A549 (cell line): ENCODE measurements around the gene PDE7B. TPM values are rescaled to one million over a fixed set of nuclear protein-coding genes. Genes with fewer than 3 reads are reported as not detected.
A peak's percentile ranks its signal among the peaks of the same experiment; 100 is the strongest.

Source experiments
- ATAC-seq, 2 experiments: fragments of 200-7000 bp in 1 of 2; fragments of >200 bp in 1 of 2; cut with Nextera tagmentation in 1 of 2; cut with Tn5 transposase in 1 of 2; 3 replicates each; pipeline versions ENCODE4 v1.8.0 to v1.9.1; 2018 to 2020; ENCODE audit warnings: mild to moderate bottlenecking in 1 of 2, moderate library complexity in 1 of 2
- CTCF ChIA-PET: fragments of 300-600 bp; sonication (Branson Sonifier 250); formaldehyde crosslinking; extraction: SDS; loops from one replicate; lab custom pipeline; 2021; ENCODE audit warnings: antibody characterized with exemption, inconsistent platforms; lab: Yijun Ruan, JAX
- POLR2A ChIA-PET: fragments of 350-600 bp; formaldehyde crosslinking; extraction: SDS; loops from one replicate; lab custom pipeline; 2021; ENCODE audit warnings: antibody characterized with exemption, inconsistent platforms; lab: Yijun Ruan, JAX
- DNase-seq, 2 experiments: peaks; one replicate each; pipeline versions ENCODE4 v3.0.0 to v3.0.0-alpha.2; 2011 to 2016; ENCODE audit warnings: low read depth in 1 of 2, low spot score in 1 of 2
- FAIRE-seq: peaks from 2 replicates; lab custom pipeline; 2011; peaks lifted over from hg19 to GRCh38; lab: Jason Lieb, UNC
- H3K27ac ChIP-seq, 2 experiments: fragments of >200 bp; sonication (Bioruptor Twin); formaldehyde crosslinking; 3 replicates each; pipeline ENCODE4 v1.5.1; 2016 to 2017
- H3K4me1 ChIP-seq: fragments of >200 bp; sonication (Bioruptor Twin); formaldehyde crosslinking; 3 replicates; pipeline ENCODE4 v1.6.1; 2016
- H3K4me2 ChIP-seq: fragments of >200 bp; sonication (Bioruptor Twin); formaldehyde crosslinking; 3 replicates; pipeline ENCODE4 v1.6.1; 2016
- H3K4me3 ChIP-seq: fragments of >200 bp; sonication (Bioruptor Twin); formaldehyde crosslinking; 3 replicates; pipeline ENCODE4 v1.5.1; 2016
- H3K9me3 ChIP-seq: fragments of >200 bp; sonication (Bioruptor Twin); formaldehyde crosslinking; 3 replicates; pipeline ENCODE4 v1.6.1; 2016
- ESRRA ChIP-seq: fragments of 150-350 bp; IDR thresholded peaks from 2 replicates; pipeline ENCODE4 v1.6.1; 2014; ENCODE audit warnings: mild to moderate bottlenecking, low read length, borderline replicate concordance
- HEYL ChIP-seq: fragments of 250-450 bp; sonication (Bioruptor Pico); IDR thresholded peaks from 2 replicates; pipeline ENCODE4 v1.8.0; 2021; ENCODE audit warnings: mild to moderate bottlenecking, moderate library complexity
- JUNB ChIP-seq: fragments of >200 bp; sonication (Bioruptor Twin); formaldehyde crosslinking; IDR thresholded peaks from 2 replicates; pipeline ENCODE4 v1.6.1; 2016
- KDM1A ChIP-seq: fragments of 200-600 bp; sonication (generic); IDR thresholded peaks from 2 replicates; pipeline ENCODE4 v1.6.1; 2016; ENCODE audit warnings: low read depth, mild to moderate bottlenecking
- MAFK ChIP-seq: fragments of 450-650 bp; IDR thresholded peaks from 2 replicates; pipeline ENCODE4 v1.6.1; 2014; ENCODE audit not compliant: partially characterized antibody
- MAX ChIP-seq: IDR thresholded peaks from 2 replicates; pipeline ENCODE4 v1.6.1; 2012
- NR3C1 ChIP-seq: fragments of >200 bp; sonication (Bioruptor Twin); formaldehyde crosslinking; IDR thresholded peaks from 3 replicates; pipeline ENCODE4 v1.6.1; 2017
- PBX3 ChIP-seq: IDR thresholded peaks from 2 replicates; pipeline ENCODE4 v1.6.1; 2012
- REST ChIP-seq: fragments of 200-600 bp; sonication (generic); IDR thresholded peaks from 2 replicates; pipeline ENCODE4 v1.6.1; 2016; ENCODE audit warnings: antibody characterized with exemption, mild to moderate bottlenecking, moderate library complexity
- RNF2 ChIP-seq: fragments of 200-600 bp; sonication (generic); IDR thresholded peaks from 2 replicates; pipeline ENCODE4 v1.6.1; 2016; ENCODE audit warnings: low read depth, mild to moderate bottlenecking, antibody characterized with exemption, moderate library complexity, borderline replicate concordance
- SREBF2 ChIP-seq: fragments of 450-650 bp; IDR thresholded peaks from 2 replicates; pipeline ENCODE4 v1.6.1; 2014; ENCODE audit warnings: mild to moderate bottlenecking, moderate library complexity
- ZNF302 ChIP-seq: fragments of 250-450 bp; sonication (Bioruptor Pico); IDR thresholded peaks from 2 replicates; pipeline ENCODE4 v1.9.0; 2021; ENCODE audit warnings: inconsistent platforms, mild to moderate bottlenecking, moderate library complexity
- WGBS: methylation state at CpG from one replicate; pipeline ENCODE4 v1.1.6; 2017; ENCODE audit errors: missing lambda C conversion rate; 5-methylcytosine and 5-hydroxymethylcytosine counted together
- polyA plus RNA-seq, 4 experiments: library from polyadenylated mRNA; depleted of rRNA in 3 of 4; stranded (reverse); fragments of >200 nt; fragmentation: RNase III in 1 of 4; extraction: RNeasy Plus Mini Kit Qiagen cat#74134 plus additional on column Dnase treatment in 1 of 4; gene quantifications; 2 replicates in 3 of 4; 3 replicates in 1 of 4; pipeline ENCODE4 v1.2.3, GENCODE V29; 2011 to 2017
- TF ChIP-seq, protein P1 (sequence below): fragments of 150-350 bp; IDR thresholded peaks from 2 replicates; pipeline ENCODE4 v1.6.1; 2014; ENCODE audit warnings: low read depth, mild to moderate bottlenecking, low read length

Gene PDE7B
- polyA plus RNA-seq, 2 of the 4 experiments (the other 2 are of a cell fraction) = 6.6 to 13.8 TPM

DNA sequence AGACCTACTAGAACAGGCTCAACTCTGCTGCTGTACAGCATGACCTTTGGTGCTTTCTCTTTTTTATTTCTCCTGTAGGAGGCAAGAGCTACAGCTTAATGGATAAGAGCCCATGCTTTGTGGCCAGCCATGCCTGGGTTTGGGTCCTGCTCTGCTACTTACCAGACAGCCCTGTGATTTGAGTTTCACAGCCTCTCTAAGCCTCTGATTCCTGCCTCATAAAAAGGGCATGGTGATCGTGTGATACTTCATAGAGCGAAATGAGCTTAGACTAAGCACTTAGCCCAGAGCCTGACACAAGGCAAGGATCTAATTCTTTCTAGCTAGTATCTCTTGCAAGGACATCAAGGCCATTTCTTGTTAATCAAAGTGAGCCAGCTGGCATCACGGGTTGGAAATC is 19.3 kb upstream of the PDE7B start:
- DNase-seq = no peak
- Histone ChIP-seq H3K27ac (0 out of 6 replicates have a peak overlapping the region, but pooled peaks of 1 of the 2 experiments have one; percentile 25), H3K4me1 (0 out of 3 replicates have a peak, but pooled peaks cover 5% of the 10 kb centered on the region), H3K4me3 (no peak overlapping the region), H3K9me3 (no peaks in the 10 kb centered on the region), H3K4me2 (no peak overlapping the region)
- 94% methylated on average over 3 of the region's 3 CpGs for WGBS
- FAIRE-seq = no peak
- TF ChIP-seq NR3C1 (no peak), ZNF302 (no peak), HEYL (no peak), MAX (no peak)
- ChIA-PET CTCF (interaction anchor here (0.7 to 1.4 kb wide), 6 partner anchors 9 to 167 kb away, joined by 3 to 5 read pairs (median 3); no protein-coding TSS in a partner anchor), POLR2A (no interaction called here)
- ATAC-seq = no peak

DNA sequence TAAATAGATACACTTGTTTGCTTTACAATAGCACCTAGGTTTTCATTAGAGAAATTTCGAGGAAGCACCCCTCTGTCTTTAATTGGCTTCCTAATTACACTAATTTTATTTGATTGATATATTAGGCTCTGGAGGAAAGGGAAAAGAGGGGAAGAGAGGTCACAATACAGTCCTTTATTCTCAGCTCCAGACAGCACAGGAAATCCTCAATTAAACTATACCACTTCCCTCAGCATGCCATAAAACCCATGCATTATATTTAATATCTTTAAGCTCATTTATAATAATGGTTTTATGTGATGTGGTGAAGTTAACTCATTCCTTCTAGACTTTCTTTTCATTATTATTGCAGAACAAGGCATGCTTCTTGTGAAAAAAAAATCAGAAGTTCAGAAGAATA is 17.7 kb upstream of the PDE7B start:
- CTCF ChIA-PET = no interaction called here
- POLR2A ChIA-PET = no interaction called here
- 32% methylated on average over 1 of the region's 1 CpG for WGBS

GRCh38 chr6:135837735-135838449 is 13.6 kb upstream of the PDE7B start:
- ChIA-PET CTCF (no interaction called here), POLR2A (no interaction called here)
- no peak for ATAC-seq
- TF ChIP-seq, protein P1, sequence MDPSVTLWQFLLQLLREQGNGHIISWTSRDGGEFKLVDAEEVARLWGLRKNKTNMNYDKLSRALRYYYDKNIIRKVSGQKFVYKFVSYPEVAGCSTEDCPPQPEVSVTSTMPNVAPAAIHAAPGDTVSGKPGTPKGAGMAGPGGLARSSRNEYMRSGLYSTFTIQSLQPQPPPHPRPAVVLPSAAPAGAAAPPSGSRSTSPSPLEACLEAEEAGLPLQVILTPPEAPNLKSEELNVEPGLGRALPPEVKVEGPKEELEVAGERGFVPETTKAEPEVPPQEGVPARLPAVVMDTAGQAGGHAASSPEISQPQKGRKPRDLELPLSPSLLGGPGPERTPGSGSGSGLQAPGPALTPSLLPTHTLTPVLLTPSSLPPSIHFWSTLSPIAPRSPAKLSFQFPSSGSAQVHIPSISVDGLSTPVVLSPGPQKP = no peak
- TF ChIP-seq PBX3 = no peak
- TF ChIP-seq KDM1A = no peak
- no peak for TF ChIP-seq RNF2
- no peak for TF ChIP-seq SREBF2
- no peak for TF ChIP-seq JUNB
- no peak for TF ChIP-seq REST
- Histone ChIP-seq H3K4me3 (no peak overlapping the region), H3K27ac (no peak overlapping the region), H3K9me3 (no peaks in the 10 kb centered on the region), H3K4me1 (no peaks in the 10 kb centered on the region), H3K4me2 (no peak overlapping the region)
- no peak for FAIRE-seq
- no peak for DNase-seq
- 93% methylated on average over 5 of the region's 5 CpGs for WGBS

More for the DNA sequence above, 17.7 kb upstream of the PDE7B start:
- no peak overlapping the region for H3K4me3 ChIP-seq
- no peak for ATAC-seq
- no peak overlapping the region for H3K27ac ChIP-seq
- 0 out of 3 replicates have a peak, but pooled peaks cover 5% of the 10 kb centered on the region for H3K4me1 ChIP-seq
- no peak overlapping the region for H3K4me2 ChIP-seq
- no peak for DNase-seq
- no peaks in the 10 kb centered on the region for H3K9me3 ChIP-seq
- no peak for FAIRE-seq
- TF ChIP-seq REST (no peak), MAFK (no peak), ESRRA (no peak)
